Occipital lobe (tissue), 1 donor: ENCODE measurements around the gene LAP3. TPM values are rescaled to one million over a fixed set of nuclear protein-coding genes. Genes with fewer than 3 reads are reported as not detected.

ENCODE experiments used
- total RNA-seq: library from RNA; depleted of rRNA; stranded (reverse); fragments of >200 nt; gene quantifications from one replicate; pipeline ENCODE4 v1.2.3, GENCODE V29; 2014

Gene LAP3
- total RNA-seq, 1 donor from 2014 or later: 45.2 TPM

Other genes starting within 250 kb of the LAP3 start
- 36.2 TPM for gene QDPR, start 65.1 kb upstream of the LAP3 start, total RNA-seq
- gene CLRN2, start 62.0 kb upstream of the LAP3 start, total RNA-seq: not detected
- gene MED28, start 37.4 kb downstream of the LAP3 start, total RNA-seq: 33.5 TPM
- gene FAM184B, start 204.4 kb downstream of the LAP3 start, total RNA-seq: 3.6 TPM
- gene DCAF16, start 233.6 kb downstream of the LAP3 start, total RNA-seq: 38.7 TPM
- gene NCAPG, start 233.8 kb downstream of the LAP3 start, total RNA-seq: 6.4 TPM